H9 (cell line): ENCODE measurements around the gene PDE1C. TPM values are rescaled to one million over a fixed set of nuclear protein-coding genes. Genes with fewer than 3 reads are reported as not detected.

Experiments
- DNase-seq: peaks from one replicate; pipeline ENCODE4 v3.0.0-alpha.2; 2017
- H2AFZ ChIP-seq: one replicate; pipeline ENCODE4 v1.6.1; 2013; ENCODE audit warnings: mild to moderate bottlenecking, low read length, control low read depth, moderate library complexity
- H2AK5ac ChIP-seq: 2 replicates; pipeline ENCODE4 v1.6.1; 2013; ENCODE audit warnings: low read length, control low read depth, mixed read lengths; ENCODE audit not compliant: insufficient read length
- H2BK120ac ChIP-seq: one replicate; pipeline ENCODE4 v1.6.1; 2013; ENCODE audit warnings: low read depth, mild to moderate bottlenecking, low read length, control low read depth, inconsistent platforms; ENCODE audit not compliant: poor library complexity, severe bottlenecking
- H2BK12ac ChIP-seq: 2 replicates; pipeline ENCODE4 v1.6.1; 2013; ENCODE audit warnings: low read length, control low read depth, mixed read lengths, low read depth; ENCODE audit not compliant: insufficient read length
- H2BK15ac ChIP-seq: 2 replicates; pipeline ENCODE4 v1.6.1; 2013; ENCODE audit warnings: low read depth, low read length, control low read depth
- H2BK20ac ChIP-seq: one replicate; pipeline ENCODE4 v1.6.1; 2013; ENCODE audit warnings: low read depth, mild to moderate bottlenecking, low read length, control low read depth, inconsistent platforms; ENCODE audit not compliant: poor library complexity, severe bottlenecking
- H2BK5ac ChIP-seq: 2 replicates; pipeline ENCODE4 v1.6.1; 2013; ENCODE audit warnings: low read length, control low read depth, mixed read lengths; ENCODE audit not compliant: insufficient read length
- H3K14ac ChIP-seq: 2 replicates; pipeline ENCODE4 v1.6.1; 2013; ENCODE audit warnings: low read length, control low read depth; ENCODE audit not compliant: insufficient read depth
- H3K18ac ChIP-seq: 2 replicates; pipeline ENCODE4 v1.6.1; 2013; ENCODE audit warnings: low read depth, mild to moderate bottlenecking, mixed read lengths, low read length, control low read depth; ENCODE audit not compliant: insufficient read length
- H3K23ac ChIP-seq: 2 replicates; pipeline ENCODE4 v1.6.1; 2013; ENCODE audit warnings: low read length, control low read depth, mixed read lengths, low read depth; ENCODE audit not compliant: insufficient read length
- H3K23me2 ChIP-seq: 2 replicates; pipeline ENCODE4 v1.6.1; 2013; ENCODE audit warnings: low read depth, mild to moderate bottlenecking, mixed read lengths, low read length, control low read depth; ENCODE audit not compliant: insufficient read length, poor library complexity, severe bottlenecking
- H3K27ac ChIP-seq: 2 replicates; pipeline ENCODE4 v1.5.1; 2013; ENCODE audit warnings: low read length, control low read depth, mixed read lengths, low read depth; ENCODE audit not compliant: insufficient read length
- H3K27me3 ChIP-seq: 2 replicates; pipeline ENCODE4 v1.6.1; 2013; ENCODE audit warnings: low read length, control low read depth, inconsistent platforms; ENCODE audit not compliant: insufficient read depth
- H3K4ac ChIP-seq: 2 replicates; pipeline ENCODE4 v1.6.1; 2013; ENCODE audit warnings: low read depth, mild to moderate bottlenecking, control low read depth, inconsistent platforms, low read length, moderate library complexity
- H3K4me1 ChIP-seq: 2 replicates; pipeline ENCODE4 v1.6.1; 2013; ENCODE audit warnings: low read length, control low read depth, inconsistent platforms; ENCODE audit not compliant: insufficient read depth
- H3K4me2 ChIP-seq: 2 replicates; pipeline ENCODE4 v1.6.1; 2013; ENCODE audit warnings: low read length, control low read depth, mixed read lengths; ENCODE audit not compliant: insufficient read length, insufficient read depth
- H3K56ac ChIP-seq: 2 replicates; pipeline ENCODE4 v1.6.1; 2013; ENCODE audit warnings: low read depth, mild to moderate bottlenecking, mixed read lengths, low read length, control low read depth; ENCODE audit not compliant: insufficient read length
- H3K79me1 ChIP-seq: 2 replicates; pipeline ENCODE4 v1.6.1; 2013; ENCODE audit warnings: low read depth, mild to moderate bottlenecking, moderate library complexity, low read length, control low read depth, inconsistent platforms; ENCODE audit not compliant: insufficient read depth, poor library complexity, severe bottlenecking
- H3K79me2 ChIP-seq: 2 replicates; pipeline ENCODE4 v1.6.1; 2013; ENCODE audit warnings: low read length, control low read depth, inconsistent platforms; ENCODE audit not compliant: insufficient read depth
- H3K9ac ChIP-seq: 2 replicates; pipeline ENCODE4 v1.6.1; 2013; ENCODE audit warnings: low read length, control low read depth, mixed read lengths; ENCODE audit not compliant: insufficient read length; ENCODE audit errors: extremely low read depth
- H3K9me3 ChIP-seq: one replicate; pipeline ENCODE4 v1.6.1; 2013; ENCODE audit warnings: low read depth, low read length, inconsistent platforms; ENCODE audit not compliant: control insufficient read depth
- H3T11ph ChIP-seq: one replicate; pipeline ENCODE4 v1.6.1; 2013; ENCODE audit warnings: mild to moderate bottlenecking, low read length, control low read depth, inconsistent platforms
- H4K20me1 ChIP-seq: one replicate; pipeline ENCODE4 v1.6.1; 2013; ENCODE audit not compliant: control insufficient read depth, insufficient read length, insufficient read depth
- H4K5ac ChIP-seq: 2 replicates; pipeline ENCODE4 v1.6.1; 2013; ENCODE audit warnings: low read depth, mild to moderate bottlenecking, mixed read lengths, low read length, control low read depth; ENCODE audit not compliant: insufficient read length
- H4K8ac ChIP-seq: replicated peaks from 2 replicates; pipeline ENCODE4 v1.6.1; 2013; ENCODE audit warnings: low read length, control low read depth, mixed read lengths, low read depth; ENCODE audit not compliant: insufficient read length
- H4K91ac ChIP-seq: 2 replicates; pipeline ENCODE4 v1.6.1; 2013; ENCODE audit warnings: low read depth, mild to moderate bottlenecking, moderate library complexity, mixed read lengths, low read length, control low read depth; ENCODE audit not compliant: insufficient read length
- H3K27ac Mint-ChIP-seq, 3 experiments: 2 replicates in 2 of 3; 3 replicates in 1 of 3; pipeline ENCODE4 v1.8.0; 2020 to 2021; ENCODE audit warnings: mixed read lengths in 3 of 3, mild to moderate bottlenecking in 1 of 3, moderate library complexity in 1 of 3
- H3K27me3 Mint-ChIP-seq: 2 replicates; pipeline ENCODE4 v1.8.0; 2021; ENCODE audit warnings: low read depth, mild to moderate bottlenecking, moderate library complexity, mixed read lengths
- H3K36me3 Mint-ChIP-seq, 3 experiments: 2 replicates in 2 of 3; 3 replicates in 1 of 3; pipeline ENCODE4 v1.8.0; 2020 to 2021; ENCODE audit warnings: low read depth in 3 of 3, mixed read lengths in 3 of 3; ENCODE audit not compliant: insufficient read depth in 1 of 3
- H3K4me1 Mint-ChIP-seq, 2 experiments: 2 replicates each; pipeline ENCODE4 v1.8.0; 2020; ENCODE audit warnings: mixed read lengths in 2 of 2
- H3K4me3 Mint-ChIP-seq, 2 experiments: 2 replicates in 1 of 2; 3 replicates in 1 of 2; pipeline ENCODE4 v1.8.0; 2020 to 2021; ENCODE audit warnings: mild to moderate bottlenecking in 2 of 2, mixed read lengths in 2 of 2, moderate library complexity in 1 of 2
- H3K9me3 Mint-ChIP-seq, 2 experiments: 2 replicates in 1 of 2; 3 replicates in 1 of 2; pipeline ENCODE4 v1.8.0; 2020; ENCODE audit warnings: mild to moderate bottlenecking in 2 of 2, mixed read lengths in 2 of 2, moderate library complexity in 1 of 2
- CTCF ChIP-seq: fragments of 200-600 bp; sonication (generic); conservative IDR thresholded peaks from 3 replicates; pipeline ENCODE4 v1.8.0; 2021; ENCODE audit warnings: antibody characterized with exemption, mild to moderate bottlenecking
- WGBS: extraction: QIAGEN DNeasy Blood & Tissue Kit; methylation state at CpG from one replicate; pipeline ENCODE4 v1.1.7; 2013; ENCODE audit warnings: missing lambda C conversion rate, low lambda C conversion rate, mixed read lengths; ENCODE audit not compliant: insufficient read length; ENCODE audit errors: extremely low coverage; 5-methylcytosine and 5-hydroxymethylcytosine counted together
- total RNA-seq: library from RNA; stranded (reverse); gene quantifications from 2 replicates; pipeline ENCODE4 v1.2.1, GENCODE V29; 2021

PDE1C gene
- total RNA-seq, 1 experiment from 2014 or later = 0.17 TPM

- H3K14ac ChIP-seq = no peak overlapping the region
- no peaks in the 10 kb centered on the region for H3K36me3 Mint-ChIP-seq
- DNase-seq = no peak
- peaks cover 5 to 18% of the 10 kb centered on the region in 2 experiments for H3K4me1 Mint-ChIP-seq
- no peak overlapping the region for H3K18ac ChIP-seq
- no peak overlapping the region for H2BK5ac ChIP-seq
- H3K27ac Mint-ChIP-seq = no peak overlapping the region
- H2BK20ac ChIP-seq = no peak overlapping the region
- H3K56ac ChIP-seq = no peak overlapping the region
- H3K27ac ChIP-seq = no peak overlapping the region
- no peak overlapping the region for H2BK120ac ChIP-seq
- H4K20me1 ChIP-seq = no peaks in the 10 kb centered on the region
- no peak overlapping the region for H3T11ph ChIP-seq
- H3K9me3 Mint-ChIP-seq = no peaks in the 10 kb centered on the region
- no peak overlapping the region for H4K91ac ChIP-seq
- no peak overlapping the region for H3K4ac ChIP-seq
- no peak overlapping the region for H3K9ac ChIP-seq
- H3K4me3 Mint-ChIP-seq = no peak overlapping the region
- no peak overlapping the region for H2AK5ac ChIP-seq
- H3K79me1 ChIP-seq = no peaks in the 10 kb centered on the region
- no peak overlapping the region for H3K4me2 ChIP-seq
- no peak overlapping the region for H3K23ac ChIP-seq
- H3K9me3 ChIP-seq = no peaks in the 10 kb centered on the region
- H2BK15ac ChIP-seq = no peak overlapping the region
- peaks cover 35% of the 10 kb centered on the region for H3K27me3 ChIP-seq
- H4K8ac ChIP-seq = no peak overlapping the region
- peaks cover 12% of the 10 kb centered on the region for H3K23me2 ChIP-seq
- no peak overlapping the region for H4K5ac ChIP-seq
- no peak for TF ChIP-seq CTCF
- H2AFZ ChIP-seq = no peak overlapping the region
- H3K79me2 ChIP-seq = no peaks in the 10 kb centered on the region
- no peak overlapping the region for H2BK12ac ChIP-seq
- no peaks in the 10 kb centered on the region for H3K4me1 ChIP-seq
- WGBS = no CpG with 5 or more reads among the region's 2 CpGs
- H3K27me3 Mint-ChIP-seq = peaks cover 93% of the 10 kb centered on the region
Measured at GRCh38 chr7:32066441-32066840, 3.8 kb downstream of the PDE1C start.
